Breast epithelium (tissue), 4 donors: ENCODE data around the gene VTI1B. TPM values are rescaled to one million over a fixed set of nuclear protein-coding genes. Genes with fewer than 3 reads are reported as not detected.

Source experiments
- DNase-seq, 2 donors: peaks; one replicate each; pipeline ENCODE4 v3.0.0-alpha.2; 2019; ENCODE audit warnings: low spot score in 2 of 2
- H3K27ac ChIP-seq, 2 donors: fragments of 200-600 bp; sonication (generic) in 1 of 2; one replicate each; pipeline ENCODE4 v1.5.1; 2016 to 2019; ENCODE audit warnings: mild to moderate bottlenecking in 1 of 2
- H3K27me3 ChIP-seq, 2 donors: fragments of 200-600 bp; sonication (generic) in 1 of 2; one replicate each; pipeline versions ENCODE4 v1.5.1 to v1.6.0; 2017 to 2019; ENCODE audit warnings: control low read depth in 1 of 2, mild to moderate bottlenecking in 1 of 2
- H3K36me3 ChIP-seq: fragments of 200-600 bp; one replicate; pipeline ENCODE4 v1.5.1; 2019
- H3K4me1 ChIP-seq, 2 donors: fragments of 200-600 bp; sonication (generic); one replicate each; pipeline ENCODE4 v1.5.1; 2016 to 2019; ENCODE audit warnings: control low read depth in 1 of 2
- H3K4me3 ChIP-seq, 3 donors: fragments of 200-600 bp; sonication (generic); 1 replicate in 2 of 3; 2 replicates in 1 of 3; pipeline ENCODE4 v1.5.1; 2016 to 2019; ENCODE audit warnings: mild to moderate bottlenecking in 3 of 3, moderate library complexity in 2 of 3
- H3K9me3 ChIP-seq, 2 donors: fragments of 200-600 bp; sonication (generic) in 1 of 2; one replicate each; pipeline ENCODE4 v1.5.1; 2016 to 2019; ENCODE audit warnings: control low read depth in 1 of 2
- POLR2A ChIP-seq: fragments of 450-650 bp; IDR thresholded peaks from one replicate; pipeline ENCODE4 v1.6.1; 2016; ENCODE audit warnings: antibody characterized with exemption, mild to moderate bottlenecking, moderate library complexity
- POLR2AphosphoS5 ChIP-seq, 3 donors: sonication (generic); formaldehyde crosslinking; IDR thresholded peaks; one replicate each; pipeline ENCODE4 v1.6.1; 2017; ENCODE audit warnings: antibody characterized with exemption in 3 of 3
- intact Hi-C: fragments of 100-400 bp; cut with DNase I; formaldehyde crosslinking; loops from one replicate; pipeline ENCODE4 v1.15.1; 2023; ENCODE audit warnings: low total_unique reads
- total RNA-seq, 3 donors: library from RNA; depleted of rRNA; stranded (reverse); fragments of >200 nt; gene quantifications; one replicate each; pipeline ENCODE4 v1.1.0, GENCODE V29; 2016
- TF ChIP-seq, protein P1 (sequence below), 3 donors: fragments of 450-650 bp; IDR thresholded peaks; one replicate each; pipeline ENCODE4 v1.5.1; 2016 to 2017; ENCODE audit warnings: antibody characterized with exemption in 3 of 3, mild to moderate bottlenecking in 3 of 3, moderate library complexity in 3 of 3

Gene VTI1B
- total RNA-seq, 3 donors from 2014 or later = 62.8 to 169 (median 80.6) TPM

DNA sequence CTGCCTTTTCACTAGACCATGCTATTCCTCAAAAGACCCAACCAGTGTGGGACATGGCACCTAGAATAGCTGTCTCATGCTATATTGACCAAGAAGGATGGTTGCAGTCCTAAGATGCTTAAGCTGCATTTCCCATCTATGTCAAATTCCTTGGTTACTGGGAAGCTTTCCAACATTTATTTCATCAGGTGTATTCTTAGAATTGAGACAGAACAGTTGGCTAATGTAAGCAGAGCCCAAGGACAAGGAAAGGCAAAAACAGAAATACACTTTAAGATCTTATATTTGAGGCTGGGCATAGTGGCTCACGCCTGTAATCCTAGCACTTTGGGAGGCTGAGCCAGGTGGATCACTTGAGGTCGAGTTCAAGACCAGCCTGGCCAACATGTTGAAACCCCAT lies 30.0 kb downstream of the VTI1B start:
- Histone ChIP-seq H3K27me3 (no peaks in the 10 kb centered on the region), H3K27ac (no peak overlapping the region), H3K4me3 (no peak overlapping the region), H3K4me1 (no peaks in the 10 kb centered on the region), H3K36me3 (no peaks in the 10 kb centered on the region), H3K9me3 (no peaks in the 10 kb centered on the region)
- intact Hi-C loops = no loop called here
- TF ChIP-seq POLR2AphosphoS5 (IDR thresholded peaks at IDR 0.05) (no peak), POLR2A (no peak)
- TF ChIP-seq, protein P1, sequence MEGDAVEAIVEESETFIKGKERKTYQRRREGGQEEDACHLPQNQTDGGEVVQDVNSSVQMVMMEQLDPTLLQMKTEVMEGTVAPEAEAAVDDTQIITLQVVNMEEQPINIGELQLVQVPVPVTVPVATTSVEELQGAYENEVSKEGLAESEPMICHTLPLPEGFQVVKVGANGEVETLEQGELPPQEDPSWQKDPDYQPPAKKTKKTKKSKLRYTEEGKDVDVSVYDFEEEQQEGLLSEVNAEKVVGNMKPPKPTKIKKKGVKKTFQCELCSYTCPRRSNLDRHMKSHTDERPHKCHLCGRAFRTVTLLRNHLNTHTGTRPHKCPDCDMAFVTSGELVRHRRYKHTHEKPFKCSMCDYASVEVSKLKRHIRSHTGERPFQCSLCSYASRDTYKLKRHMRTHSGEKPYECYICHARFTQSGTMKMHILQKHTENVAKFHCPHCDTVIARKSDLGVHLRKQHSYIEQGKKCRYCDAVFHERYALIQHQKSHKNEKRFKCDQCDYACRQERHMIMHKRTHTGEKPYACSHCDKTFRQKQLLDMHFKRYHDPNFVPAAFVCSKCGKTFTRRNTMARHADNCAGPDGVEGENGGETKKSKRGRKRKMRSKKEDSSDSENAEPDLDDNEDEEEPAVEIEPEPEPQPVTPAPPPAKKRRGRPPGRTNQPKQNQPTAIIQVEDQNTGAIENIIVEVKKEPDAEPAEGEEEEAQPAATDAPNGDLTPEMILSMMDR (IDR thresholded peaks at IDR 0.05) = no peak
- DNase-seq = no peak

DNA sequence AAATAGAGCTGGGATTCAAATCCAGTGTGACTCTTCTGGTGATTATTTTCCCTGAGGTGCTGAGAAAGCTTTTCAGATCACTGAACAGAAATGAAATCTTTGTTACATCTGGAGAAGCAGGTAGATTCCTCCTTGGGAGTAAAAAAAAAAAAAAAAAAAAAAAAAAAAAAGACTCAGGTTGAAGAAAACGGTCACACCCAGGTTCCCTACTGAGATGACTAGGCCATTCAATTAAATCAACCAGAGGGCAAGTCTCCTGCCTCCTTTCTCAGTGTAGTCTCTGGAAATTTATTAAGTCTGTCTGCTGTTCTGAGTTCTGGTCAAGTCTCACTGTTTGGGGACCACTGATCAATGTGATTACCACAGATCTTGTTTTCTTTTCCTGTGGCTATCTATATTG lies 30.7 kb downstream of the VTI1B start:
- no peak for DNase-seq
- intact Hi-C loops = no loop called here
- Histone ChIP-seq H3K4me1 (no peaks in the 10 kb centered on the region), H3K4me3 (no peak overlapping the region), H3K27me3 (no peaks in the 10 kb centered on the region), H3K27ac (no peak overlapping the region), H3K36me3 (no peaks in the 10 kb centered on the region), H3K9me3 (no peaks in the 10 kb centered on the region)
- TF ChIP-seq POLR2AphosphoS5 (IDR thresholded peaks at IDR 0.05) (no peak), POLR2A (no peak)
- TF ChIP-seq, protein P1 (IDR thresholded peaks at IDR 0.05) = no peak

DNA sequence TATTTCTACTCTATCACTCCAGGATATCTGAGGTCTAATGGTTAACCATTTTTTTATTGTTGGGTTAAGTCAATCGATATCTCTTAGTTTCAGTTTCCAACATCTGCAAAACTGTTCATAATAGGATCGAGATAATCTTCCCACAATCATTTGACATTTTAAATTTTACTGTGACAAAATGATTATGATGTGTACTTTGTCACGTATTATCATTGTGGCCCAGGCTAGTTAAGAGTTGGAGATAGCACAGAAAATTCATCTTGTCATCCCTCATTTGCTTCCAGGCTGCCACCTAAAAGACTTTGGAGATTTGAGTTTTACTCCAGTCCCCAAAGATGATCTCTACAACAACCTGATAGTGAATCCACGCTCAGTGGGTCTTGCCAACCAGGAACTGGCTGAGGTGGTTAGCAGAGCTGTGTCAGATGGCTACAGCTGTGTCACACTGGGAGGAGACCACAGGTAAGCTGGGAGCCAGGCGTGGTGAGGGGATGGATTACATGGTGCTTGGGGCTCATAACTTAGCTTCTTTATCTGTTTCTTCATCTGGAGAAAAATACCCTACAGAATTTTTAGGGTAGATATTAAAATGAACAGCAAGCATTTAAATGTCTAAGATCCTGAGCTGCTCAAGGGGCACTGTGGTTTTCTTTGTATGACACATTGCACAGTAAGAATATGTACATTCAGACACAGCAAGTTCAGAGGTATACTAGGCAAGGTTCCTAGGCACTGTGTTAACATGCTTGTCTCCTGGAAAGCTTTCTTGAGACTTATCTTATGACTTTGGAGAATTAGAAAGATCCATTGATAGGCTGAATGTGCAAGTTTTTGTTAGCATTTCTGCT lies 32.3 kb downstream of the VTI1B start:
- Histone ChIP-seq H3K9me3 (no peaks in the 10 kb centered on the region), H3K36me3 (no peaks in the 10 kb centered on the region), H3K27me3 (no peaks in the 10 kb centered on the region), H3K4me3 (no peak overlapping the region), H3K4me1 (no peaks in the 10 kb centered on the region), H3K27ac (no peak overlapping the region)
- TF ChIP-seq POLR2AphosphoS5 (IDR thresholded peaks at IDR 0.05) = no peak
- no peak for TF ChIP-seq POLR2A
- TF ChIP-seq, protein P1 (IDR thresholded peaks at IDR 0.05) = no peak
- intact Hi-C loops = no loop called here
- DNase-seq = no peak

DNA sequence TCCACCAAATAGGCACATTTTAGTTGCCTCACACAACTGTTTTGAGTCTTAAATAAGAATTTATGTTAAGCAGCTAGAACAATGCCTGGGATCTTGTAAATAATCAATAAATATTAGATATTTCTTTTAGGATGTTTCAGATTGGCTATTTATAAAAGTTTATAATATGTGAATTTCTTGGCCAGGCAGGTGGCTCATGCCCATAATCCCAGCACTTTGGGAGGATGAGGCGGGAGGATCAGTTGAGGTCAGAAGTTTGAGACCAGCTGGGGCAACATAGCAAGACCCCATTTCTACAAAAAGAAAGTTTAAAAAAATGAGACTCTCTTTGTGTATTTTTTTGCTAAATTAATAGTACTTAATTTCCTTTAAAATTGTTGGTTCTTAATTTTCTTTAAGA lies 33.0 kb downstream of the VTI1B start:
- H3K4me1 ChIP-seq = no peaks in the 10 kb centered on the region
- intact Hi-C loops = no loop called here
- TF ChIP-seq, protein P1 (IDR thresholded peaks at IDR 0.05) = no peak
- TF ChIP-seq POLR2A = no peak
- H3K9me3 ChIP-seq = no peaks in the 10 kb centered on the region
- no peak overlapping the region for H3K4me3 ChIP-seq
- H3K36me3 ChIP-seq = no peaks in the 10 kb centered on the region
- H3K27me3 ChIP-seq = no peaks in the 10 kb centered on the region
- H3K27ac ChIP-seq = no peak overlapping the region
- no peak for DNase-seq

DNA sequence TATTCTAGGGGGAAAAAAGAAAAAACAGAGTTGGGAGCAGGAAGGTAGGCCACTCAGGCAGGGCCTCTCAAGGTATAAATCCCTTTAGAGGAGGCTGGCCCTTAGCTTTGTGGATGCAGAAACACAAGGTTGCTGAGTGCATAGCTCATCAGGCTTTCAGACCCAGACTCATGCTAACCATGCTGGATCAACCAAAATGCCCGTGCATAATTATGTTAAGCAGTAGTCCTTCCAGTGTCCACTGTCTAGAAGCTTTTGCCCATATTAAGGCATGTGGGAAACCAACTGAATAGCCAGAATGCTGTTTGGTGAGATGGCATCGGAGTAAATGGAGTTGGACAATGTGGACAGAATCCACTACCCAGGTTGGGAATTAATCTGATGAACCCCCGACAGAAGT lies 35.8 kb downstream of the VTI1B start:
- H3K27me3 ChIP-seq = no peaks in the 10 kb centered on the region
- H3K36me3 ChIP-seq = no peaks in the 10 kb centered on the region
- DNase-seq = no peak
- no peaks in the 10 kb centered on the region for H3K4me1 ChIP-seq
- TF ChIP-seq, protein P1 (IDR thresholded peaks at IDR 0.05) = no peak
- TF ChIP-seq POLR2AphosphoS5 (IDR thresholded peaks at IDR 0.05) (no peak), POLR2A (no peak)
- intact Hi-C loops = no loop called here
- H3K9me3 ChIP-seq = no peaks in the 10 kb centered on the region
- no peak overlapping the region for H3K27ac ChIP-seq
- no peak overlapping the region for H3K4me3 ChIP-seq
